ENCODE data around the gene LST1.

DNA sequence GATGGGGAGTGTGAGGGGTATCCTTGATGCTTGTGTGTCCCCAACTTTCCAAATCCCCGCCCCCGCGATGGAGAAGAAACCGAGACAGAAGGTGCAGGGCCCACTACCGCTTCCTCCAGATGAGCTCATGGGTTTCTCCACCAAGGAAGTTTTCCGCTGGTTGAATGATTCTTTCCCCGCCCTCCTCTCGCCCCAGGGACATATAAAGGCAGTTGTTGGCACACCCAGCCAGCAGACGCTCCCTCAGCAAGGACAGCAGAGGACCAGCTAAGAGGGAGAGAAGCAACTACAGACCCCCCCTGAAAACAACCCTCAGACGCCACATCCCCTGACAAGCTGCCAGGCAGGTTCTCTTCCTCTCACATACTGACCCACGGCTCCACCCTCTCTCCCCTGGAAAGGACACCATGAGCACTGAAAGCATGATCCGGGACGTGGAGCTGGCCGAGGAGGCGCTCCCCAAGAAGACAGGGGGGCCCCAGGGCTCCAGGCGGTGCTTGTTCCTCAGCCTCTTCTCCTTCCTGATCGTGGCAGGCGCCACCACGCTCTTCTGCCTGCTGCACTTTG, 10.7 kb upstream of the LST1 start, which contains the start of gene TNF:
- TF ChIP-seq, protein P1, sequence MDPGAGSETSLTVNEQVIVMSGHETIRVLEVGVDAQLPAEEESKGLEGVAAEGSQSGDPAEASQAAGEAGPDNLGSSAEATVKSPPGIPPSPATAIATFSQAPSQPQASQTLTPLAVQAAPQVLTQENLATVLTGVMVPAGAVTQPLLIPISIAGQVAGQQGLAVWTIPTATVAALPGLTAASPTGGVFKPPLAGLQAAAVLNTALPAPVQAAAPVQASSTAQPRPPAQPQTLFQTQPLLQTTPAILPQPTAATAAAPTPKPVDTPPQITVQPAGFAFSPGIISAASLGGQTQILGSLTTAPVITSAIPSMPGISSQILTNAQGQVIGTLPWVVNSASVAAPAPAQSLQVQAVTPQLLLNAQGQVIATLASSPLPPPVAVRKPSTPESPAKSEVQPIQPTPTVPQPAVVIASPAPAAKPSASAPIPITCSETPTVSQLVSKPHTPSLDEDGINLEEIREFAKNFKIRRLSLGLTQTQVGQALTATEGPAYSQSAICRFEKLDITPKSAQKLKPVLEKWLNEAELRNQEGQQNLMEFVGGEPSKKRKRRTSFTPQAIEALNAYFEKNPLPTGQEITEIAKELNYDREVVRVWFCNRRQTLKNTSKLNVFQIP (CRISPR knock-in tag; IDR thresholded peaks at IDR 0.05; ENCODE audit: borderline replicate concordance, low read depth), result no peak
- TF ChIP-seq RARB (CRISPR knock-in tag; IDR thresholded peaks at IDR 0.05) (no peak), BACH2 (CRISPR knock-in tag; IDR thresholded peaks at IDR 0.05; ENCODE audit: borderline replicate concordance) (no peak), ZC3H10 (CRISPR knock-in tag; IDR thresholded peaks at IDR 0.05) (no peak)
- TF ChIP-seq, protein P2, sequence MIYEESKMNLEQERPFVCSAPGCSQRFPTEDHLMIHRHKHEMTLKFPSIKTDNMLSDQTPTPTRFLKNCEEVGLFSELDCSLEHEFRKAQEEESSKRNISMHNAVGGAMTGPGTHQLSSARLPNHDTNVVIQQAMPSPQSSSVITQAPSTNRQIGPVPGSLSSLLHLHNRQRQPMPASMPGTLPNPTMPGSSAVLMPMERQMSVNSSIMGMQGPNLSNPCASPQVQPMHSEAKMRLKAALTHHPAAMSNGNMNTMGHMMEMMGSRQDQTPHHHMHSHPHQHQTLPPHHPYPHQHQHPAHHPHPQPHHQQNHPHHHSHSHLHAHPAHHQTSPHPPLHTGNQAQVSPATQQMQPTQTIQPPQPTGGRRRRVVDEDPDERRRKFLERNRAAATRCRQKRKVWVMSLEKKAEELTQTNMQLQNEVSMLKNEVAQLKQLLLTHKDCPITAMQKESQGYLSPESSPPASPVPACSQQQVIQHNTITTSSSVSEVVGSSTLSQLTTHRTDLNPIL (CRISPR knock-in tag; IDR thresholded peaks at IDR 0.05; ENCODE audit: low read depth), result no peak

Measured in SK-N-SH treated with all-trans-retinoic acid at 6 μM for 48 hours (cell line).